Measurements from ENCODE around the gene SGIP1.
"Not testable (repeated sequence)": the region's sequence is repeated elsewhere in the genome, so short reads cannot be mapped to it uniquely, and the experiment has no call there.

SGIP1 gene

GRCh38 chr1:66775646-66776045, 241.7 kb downstream of the SGIP1 start:
- TF ChIP-seq, protein P1, sequence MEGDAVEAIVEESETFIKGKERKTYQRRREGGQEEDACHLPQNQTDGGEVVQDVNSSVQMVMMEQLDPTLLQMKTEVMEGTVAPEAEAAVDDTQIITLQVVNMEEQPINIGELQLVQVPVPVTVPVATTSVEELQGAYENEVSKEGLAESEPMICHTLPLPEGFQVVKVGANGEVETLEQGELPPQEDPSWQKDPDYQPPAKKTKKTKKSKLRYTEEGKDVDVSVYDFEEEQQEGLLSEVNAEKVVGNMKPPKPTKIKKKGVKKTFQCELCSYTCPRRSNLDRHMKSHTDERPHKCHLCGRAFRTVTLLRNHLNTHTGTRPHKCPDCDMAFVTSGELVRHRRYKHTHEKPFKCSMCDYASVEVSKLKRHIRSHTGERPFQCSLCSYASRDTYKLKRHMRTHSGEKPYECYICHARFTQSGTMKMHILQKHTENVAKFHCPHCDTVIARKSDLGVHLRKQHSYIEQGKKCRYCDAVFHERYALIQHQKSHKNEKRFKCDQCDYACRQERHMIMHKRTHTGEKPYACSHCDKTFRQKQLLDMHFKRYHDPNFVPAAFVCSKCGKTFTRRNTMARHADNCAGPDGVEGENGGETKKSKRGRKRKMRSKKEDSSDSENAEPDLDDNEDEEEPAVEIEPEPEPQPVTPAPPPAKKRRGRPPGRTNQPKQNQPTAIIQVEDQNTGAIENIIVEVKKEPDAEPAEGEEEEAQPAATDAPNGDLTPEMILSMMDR (IDR thresholded peaks at IDR 0.05; ENCODE audit: borderline replicate concordance, control extremely low read depth, extremely low read depth, insufficient read depth, missing control alignments): no peak
- DNase-seq (ENCODE audit: low spot score): no peak
- in situ Hi-C loops (cut with MboI; ENCODE audit: low sequenced_read_pairs, unreplicated experiment): loop anchor here (10.0 kb wide), 1 partner anchor 369 kb away; no protein-coding TSS in a partner anchor

GRCh38 chr1:66777831-66778230, 243.9 kb downstream of the SGIP1 start:
- no peak for DNase-seq (ENCODE audit: low spot score)
- TF ChIP-seq, protein P1 (IDR thresholded peaks at IDR 0.05; ENCODE audit: borderline replicate concordance, control extremely low read depth, extremely low read depth, insufficient read depth, missing control alignments): no peak
- in situ Hi-C loops (cut with MboI; ENCODE audit: low sequenced_read_pairs, unreplicated experiment): loop anchor here (10.0 kb wide), 1 partner anchor 367 kb away; no protein-coding TSS in a partner anchor

DNA sequence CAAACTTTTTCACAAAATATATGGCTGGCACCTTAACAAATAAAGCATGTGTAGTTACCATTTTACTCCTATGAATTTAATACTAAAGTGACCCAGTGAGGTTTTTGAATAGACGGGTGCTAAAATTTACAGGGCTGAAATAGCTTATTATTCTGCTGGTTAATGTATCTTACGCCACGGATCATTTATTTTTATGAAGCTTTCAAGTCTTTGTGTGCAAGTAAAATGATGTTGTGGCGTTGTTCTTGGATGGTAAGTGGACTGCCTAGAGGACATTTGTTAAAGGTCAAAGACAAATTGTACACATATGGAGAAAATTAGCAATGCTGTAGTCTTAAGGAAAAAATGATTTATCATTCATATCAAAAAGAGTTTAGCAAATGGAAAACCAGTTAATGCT, 244.3 kb downstream of the SGIP1 start:
- TF ChIP-seq, protein P1 (IDR thresholded peaks at IDR 0.05; ENCODE audit: borderline replicate concordance, control extremely low read depth, extremely low read depth, insufficient read depth, missing control alignments): no peak
- in situ Hi-C loops (cut with MboI; ENCODE audit: low sequenced_read_pairs, unreplicated experiment): loop anchor here (10.0 kb wide), 1 partner anchor 367 kb away; no protein-coding TSS in a partner anchor
- DNase-seq (ENCODE audit: low spot score): no peak

DNA sequence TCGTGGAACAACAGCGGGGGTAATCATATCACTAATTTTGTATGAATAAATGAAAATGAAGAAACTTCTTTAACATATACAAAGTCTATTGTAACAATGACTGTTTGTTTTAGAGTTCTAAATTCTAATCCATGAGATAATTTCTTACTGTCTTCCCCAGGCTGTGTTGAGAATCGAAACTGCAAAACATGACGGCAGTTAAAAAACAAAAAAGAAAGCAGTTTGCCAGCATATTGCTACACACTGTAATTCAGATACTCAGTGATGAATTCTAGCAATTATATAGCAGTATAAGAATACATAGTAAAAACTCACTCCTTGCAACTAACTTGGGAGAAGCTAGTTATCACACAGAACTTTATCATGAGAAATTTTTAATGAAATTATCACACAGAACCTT, 245.0 kb downstream of the SGIP1 start:
- in situ Hi-C loops (cut with MboI; ENCODE audit: low sequenced_read_pairs, unreplicated experiment): loop anchor here (10.0 kb wide), 1 partner anchor 366 kb away; no protein-coding TSS in a partner anchor
- TF ChIP-seq, protein P1 (IDR thresholded peaks at IDR 0.05; ENCODE audit: borderline replicate concordance, control extremely low read depth, extremely low read depth, insufficient read depth, missing control alignments): no peak
- no peak for DNase-seq (ENCODE audit: low spot score)

DNA sequence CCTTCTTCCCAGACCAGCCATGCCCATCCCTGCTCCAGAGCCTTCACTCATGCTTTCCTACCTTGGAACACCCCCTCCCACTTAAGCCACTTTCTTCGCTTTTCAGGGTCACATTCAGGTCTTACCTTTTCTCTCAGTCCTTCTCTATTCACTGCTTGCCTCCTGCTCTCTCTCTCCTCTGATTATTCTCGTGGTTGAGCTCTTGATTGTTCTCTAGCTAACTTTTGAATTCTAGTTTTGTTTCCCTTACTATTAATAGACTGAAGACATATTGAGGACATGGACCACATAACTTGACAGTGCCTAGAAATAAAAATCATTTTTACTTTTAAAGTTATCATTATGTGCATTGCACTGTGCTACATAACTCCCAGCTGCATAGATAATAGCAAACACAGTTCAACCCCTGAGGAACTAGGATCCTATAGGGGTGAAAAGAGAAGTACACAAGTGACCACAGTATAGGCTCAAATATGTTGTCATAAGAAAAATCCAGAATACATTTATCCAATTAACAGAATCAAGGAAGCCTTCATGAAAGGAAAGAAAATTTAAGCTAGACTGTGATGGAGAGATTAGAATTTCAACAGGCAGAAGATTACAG, 245.6 kb downstream of the SGIP1 start:
- TF ChIP-seq, protein P1 (IDR thresholded peaks at IDR 0.05; ENCODE audit: borderline replicate concordance, control extremely low read depth, extremely low read depth, insufficient read depth, missing control alignments): no peak
- in situ Hi-C loops (cut with MboI; ENCODE audit: low sequenced_read_pairs, unreplicated experiment): loop anchor here (10.0 kb wide), 1 partner anchor 365 kb away; no protein-coding TSS in a partner anchor
- DNase-seq (ENCODE audit: low spot score): no peak

DNA sequence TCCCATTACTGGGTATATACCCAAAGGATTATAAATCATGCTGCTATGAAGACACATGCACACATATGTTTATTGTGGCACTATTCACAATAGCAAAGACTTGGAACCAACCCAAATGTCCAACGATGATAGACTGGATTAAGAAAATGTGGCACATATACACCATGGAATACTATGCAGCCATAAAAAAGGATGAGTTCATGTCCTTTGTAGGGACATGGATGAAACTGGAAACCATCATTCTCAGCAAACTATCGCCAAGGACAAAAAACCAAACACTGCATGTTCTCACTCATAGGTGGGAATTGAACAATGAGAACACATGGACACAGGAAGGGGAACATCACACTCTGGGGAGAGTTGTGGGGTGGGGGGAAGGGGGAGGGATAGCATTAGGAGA, 251.8 kb downstream of the SGIP1 start:
- DNase-seq (ENCODE audit: low spot score); in situ Hi-C loops (cut with MboI; ENCODE audit: low sequenced_read_pairs, unreplicated experiment): not testable (repeated sequence)

DNA sequence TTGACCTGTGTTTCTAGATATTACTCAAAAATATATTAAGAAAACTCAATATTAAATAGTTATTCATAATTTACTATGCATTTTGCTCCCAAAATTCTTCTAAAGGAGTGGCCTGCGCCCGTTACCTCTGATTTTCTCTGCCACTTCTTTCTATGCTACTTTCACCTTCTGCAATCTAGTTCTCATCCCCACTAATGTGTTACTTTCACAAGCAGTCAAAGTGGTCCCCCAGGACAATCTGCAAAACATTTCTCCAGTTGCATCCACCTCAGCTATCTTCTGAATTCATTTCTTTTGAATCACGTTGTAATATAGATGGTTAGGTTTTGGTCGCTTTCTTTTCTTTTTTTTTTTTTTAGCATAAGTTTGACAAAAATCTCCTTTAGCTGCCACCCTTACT, 253.7 kb downstream of the SGIP1 start:
- TF ChIP-seq, protein P1 (IDR thresholded peaks at IDR 0.05; ENCODE audit: borderline replicate concordance, control extremely low read depth, extremely low read depth, insufficient read depth, missing control alignments): no peak
- no peak for DNase-seq (ENCODE audit: low spot score)
- in situ Hi-C loops (cut with MboI; ENCODE audit: low sequenced_read_pairs, unreplicated experiment): no loop called here

Measured in GM13976 (cell line).